GM23338 (cell line): ENCODE data around the gene SH3RF3. TPM values are rescaled to one million over a fixed set of nuclear protein-coding genes. Genes with fewer than 3 reads are reported as not detected.

Experiments used
- ATAC-seq: fragments of 200-7000 bp; cut with Tn5 transposase; 3 replicates; pipeline ENCODE4 v1.9.1; 2020
- DNase-seq: peaks from one replicate; pipeline ENCODE4 v3.0.0-alpha.2; 2015; ENCODE audit warnings: low spot score
- H2AFZ ChIP-seq: fragments of 200-600 bp; sonication (generic); 2 replicates; pipeline ENCODE4 v1.8.0; 2016; ENCODE audit warnings: antibody characterized with exemption, mild to moderate bottlenecking, moderate library complexity
- H3F3A ChIP-seq: fragments of 200-600 bp; sonication (generic); replicated peaks from 2 replicates; pipeline ENCODE4 v1.8.0; 2017; ENCODE audit warnings: antibody characterized with exemption, mixed run types, low read depth
- H3K27ac ChIP-seq: fragments of 200-600 bp; sonication (generic); 2 replicates; pipeline ENCODE4 v1.6.1; 2016; ENCODE audit warnings: low read depth
- H3K27me3 ChIP-seq: fragments of 200-600 bp; sonication (generic); 2 replicates; pipeline ENCODE4 v1.8.0; 2016; ENCODE audit warnings: mild to moderate bottlenecking, mixed run types, moderate library complexity; ENCODE audit not compliant: insufficient read depth
- H3K36me3 ChIP-seq: fragments of 200-600 bp; sonication (generic); 2 replicates; pipeline ENCODE4 v1.8.0; 2016; ENCODE audit warnings: mild to moderate bottlenecking; ENCODE audit not compliant: insufficient read depth
- H3K4me1 ChIP-seq: fragments of 200-600 bp; sonication (generic); 2 replicates; pipeline ENCODE4 v1.8.0; 2016; ENCODE audit warnings: mild to moderate bottlenecking, moderate library complexity; ENCODE audit not compliant: insufficient read depth
- H3K4me2 ChIP-seq: fragments of 200-600 bp; sonication (generic); 2 replicates; pipeline ENCODE4 v1.7.1; 2017; ENCODE audit warnings: mixed run types
- H3K4me3 ChIP-seq: fragments of 200-600 bp; sonication (generic); 2 replicates; pipeline ENCODE4 v1.6.1; 2016; ENCODE audit warnings: mixed run types
- H3K79me2 ChIP-seq: fragments of 200-600 bp; sonication (generic); replicated peaks from 2 replicates; pipeline ENCODE4 v1.8.0; 2017; ENCODE audit warnings: mild to moderate bottlenecking; ENCODE audit not compliant: insufficient read depth
- H3K9me2 ChIP-seq: fragments of 200-600 bp; sonication (generic); 2 replicates; pipeline ENCODE4 v1.8.0; 2017; ENCODE audit not compliant: insufficient read depth
- H4K20me1 ChIP-seq: fragments of 200-600 bp; sonication (generic); replicated peaks from 2 replicates; pipeline ENCODE4 v1.8.0; 2017; ENCODE audit warnings: mild to moderate bottlenecking; ENCODE audit not compliant: insufficient read depth
- H3K27ac Mint-ChIP-seq: 2 replicates; pipeline ENCODE4 v1.8.0; 2020; ENCODE audit warnings: inconsistent platforms, mild to moderate bottlenecking, moderate library complexity, mixed read lengths
- H3K27me3 Mint-ChIP-seq: 3 replicates; pipeline ENCODE4 v1.8.0; 2022; ENCODE audit warnings: low read depth, mild to moderate bottlenecking, moderate library complexity, mixed read lengths, inconsistent platforms; ENCODE audit not compliant: insufficient read depth, poor library complexity
- H3K36me3 Mint-ChIP-seq: 3 replicates; pipeline ENCODE4 v1.8.0; 2021; ENCODE audit warnings: low read depth, mild to moderate bottlenecking, inconsistent platforms, moderate library complexity, mixed read lengths
- H3K4me1 Mint-ChIP-seq: 3 replicates; pipeline ENCODE4 v1.8.0; 2020; ENCODE audit warnings: mild to moderate bottlenecking, inconsistent platforms, mixed read lengths
- H3K4me3 Mint-ChIP-seq: 3 replicates; pipeline ENCODE4 v1.8.0; 2021; ENCODE audit warnings: moderate library complexity, mild to moderate bottlenecking, inconsistent platforms, mixed read lengths
- H3K9me3 Mint-ChIP-seq: 3 replicates; pipeline ENCODE4 v1.8.0; 2020; ENCODE audit warnings: moderate library complexity, mild to moderate bottlenecking, inconsistent platforms, mixed read lengths
- CREB1 ChIP-seq: fragments of 250-450 bp; sonication (Bioruptor Pico); IDR thresholded peaks from 2 replicates; pipeline ENCODE4 v1.5.0; 2020; ENCODE audit warnings: low read depth, mild to moderate bottlenecking, moderate library complexity
- EZH2 ChIP-seq: fragments of 200-600 bp; sonication (generic); IDR thresholded peaks from one replicate; pipeline ENCODE4 v1.8.0; 2017; ENCODE audit warnings: antibody characterized with exemption, mild to moderate bottlenecking, low read depth; ENCODE audit not compliant: unreplicated experiment
- EZH2phosphoT487 ChIP-seq: fragments of 200-600 bp; sonication (generic); IDR thresholded peaks from one replicate; pipeline ENCODE4 v1.8.1; 2018; ENCODE audit warnings: antibody characterized with exemption; ENCODE audit not compliant: unreplicated experiment
- JUNB ChIP-seq: IDR thresholded peaks from one replicate; pipeline ENCODE4 v1.6.1; 2016; ENCODE audit warnings: antibody characterized with exemption; ENCODE audit not compliant: unreplicated experiment
- NANOG ChIP-seq: IDR thresholded peaks from 2 replicates; pipeline ENCODE4 v1.6.1; 2016; ENCODE audit warnings: antibody characterized with exemption, borderline replicate concordance
- POLR2AphosphoS5 ChIP-seq: IDR thresholded peaks from 2 replicates; pipeline ENCODE4 v1.6.1; 2016; ENCODE audit warnings: antibody characterized with exemption, low read depth
- STAT1 ChIP-seq: IDR thresholded peaks from one replicate; pipeline ENCODE4 v1.6.1; 2016; ENCODE audit warnings: antibody characterized with exemption; ENCODE audit not compliant: unreplicated experiment
- ZNF114 ChIP-seq: fragments of 250-450 bp; sonication (Bioruptor Pico); IDR thresholded peaks from 2 replicates; pipeline ENCODE4 v1.5.0; 2020; ENCODE audit warnings: mild to moderate bottlenecking, moderate library complexity
- ZNF331 ChIP-seq: fragments of 250-450 bp; sonication (Bioruptor Pico); IDR thresholded peaks from 2 replicates; pipeline ENCODE4 v1.5.0; 2020; ENCODE audit warnings: low read depth, mild to moderate bottlenecking, moderate library complexity
- polyA plus RNA-seq: library from polyadenylated mRNA; unstranded; fragments of >200 nt; fragmentation: Nextera tagmentation; extraction: Ambion mirVana; gene quantifications from 2 replicates; pipeline ENCODE4 v1.2.1, GENCODE V29; 2016
- total RNA-seq: library from RNA; depleted of rRNA; stranded (reverse); fragments of >200 nt; shearing (Covaris generic); gene quantifications from 2 replicates; pipeline ENCODE4 v1.2.3, GENCODE V29; 2014
- TF ChIP-seq, protein P1 (sequence below): IDR thresholded peaks from one replicate; pipeline ENCODE4 v1.6.1; 2018; ENCODE audit warnings: antibody characterized with exemption; ENCODE audit not compliant: unreplicated experiment
- TF ChIP-seq, protein P2 (sequence below): IDR thresholded peaks from 2 replicates; pipeline ENCODE4 v1.6.1; 2016; ENCODE audit warnings: antibody characterized with exemption
- TF ChIP-seq, protein P3 (sequence below), 2 experiments: fragments of 200-600 bp in 1 of 2; sonication (generic) in 1 of 2; conservative IDR thresholded peaks; 2 replicates each; pipeline versions ENCODE4 v1.5.1 to v1.6.1; 2016 to 2017; ENCODE audit warnings: antibody characterized with exemption in 2 of 2, low read depth in 2 of 2, mild to moderate bottlenecking in 2 of 2, moderate library complexity in 1 of 2

Gene SH3RF3
- total and polyA plus RNA-seq, 2 experiments from 2014 or later: 0.11 to 0.63 TPM

DNA sequence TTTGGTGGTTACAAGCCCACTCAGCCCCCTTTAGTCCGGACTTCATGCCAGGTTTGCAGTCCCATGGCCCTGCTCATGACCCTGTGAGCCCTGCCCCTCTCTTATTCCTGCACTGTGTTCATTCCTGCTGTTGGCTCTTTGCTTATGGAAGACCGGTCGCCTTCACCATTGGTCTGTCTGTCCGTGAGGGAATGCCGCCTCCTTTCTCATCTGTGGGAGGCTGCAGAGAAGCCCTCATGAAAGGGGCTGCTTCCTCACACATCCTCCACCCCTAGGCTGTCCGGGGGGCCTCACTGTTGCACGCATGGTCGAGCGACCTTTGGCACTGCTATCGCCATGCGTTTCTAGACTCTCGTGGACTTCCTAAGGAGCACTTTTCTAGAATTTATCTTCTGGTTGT is 16.3 kb downstream of the SH3RF3 start (continued):
- TF ChIP-seq, protein P1, sequence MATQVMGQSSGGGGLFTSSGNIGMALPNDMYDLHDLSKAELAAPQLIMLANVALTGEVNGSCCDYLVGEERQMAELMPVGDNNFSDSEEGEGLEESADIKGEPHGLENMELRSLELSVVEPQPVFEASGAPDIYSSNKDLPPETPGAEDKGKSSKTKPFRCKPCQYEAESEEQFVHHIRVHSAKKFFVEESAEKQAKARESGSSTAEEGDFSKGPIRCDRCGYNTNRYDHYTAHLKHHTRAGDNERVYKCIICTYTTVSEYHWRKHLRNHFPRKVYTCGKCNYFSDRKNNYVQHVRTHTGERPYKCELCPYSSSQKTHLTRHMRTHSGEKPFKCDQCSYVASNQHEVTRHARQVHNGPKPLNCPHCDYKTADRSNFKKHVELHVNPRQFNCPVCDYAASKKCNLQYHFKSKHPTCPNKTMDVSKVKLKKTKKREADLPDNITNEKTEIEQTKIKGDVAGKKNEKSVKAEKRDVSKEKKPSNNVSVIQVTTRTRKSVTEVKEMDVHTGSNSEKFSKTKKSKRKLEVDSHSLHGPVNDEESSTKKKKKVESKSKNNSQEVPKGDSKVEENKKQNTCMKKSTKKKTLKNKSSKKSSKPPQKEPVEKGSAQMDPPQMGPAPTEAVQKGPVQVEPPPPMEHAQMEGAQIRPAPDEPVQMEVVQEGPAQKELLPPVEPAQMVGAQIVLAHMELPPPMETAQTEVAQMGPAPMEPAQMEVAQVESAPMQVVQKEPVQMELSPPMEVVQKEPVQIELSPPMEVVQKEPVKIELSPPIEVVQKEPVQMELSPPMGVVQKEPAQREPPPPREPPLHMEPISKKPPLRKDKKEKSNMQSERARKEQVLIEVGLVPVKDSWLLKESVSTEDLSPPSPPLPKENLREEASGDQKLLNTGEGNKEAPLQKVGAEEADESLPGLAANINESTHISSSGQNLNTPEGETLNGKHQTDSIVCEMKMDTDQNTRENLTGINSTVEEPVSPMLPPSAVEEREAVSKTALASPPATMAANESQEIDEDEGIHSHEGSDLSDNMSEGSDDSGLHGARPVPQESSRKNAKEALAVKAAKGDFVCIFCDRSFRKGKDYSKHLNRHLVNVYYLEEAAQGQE: no peak
- no peak for TF ChIP-seq ZNF114

DNA sequence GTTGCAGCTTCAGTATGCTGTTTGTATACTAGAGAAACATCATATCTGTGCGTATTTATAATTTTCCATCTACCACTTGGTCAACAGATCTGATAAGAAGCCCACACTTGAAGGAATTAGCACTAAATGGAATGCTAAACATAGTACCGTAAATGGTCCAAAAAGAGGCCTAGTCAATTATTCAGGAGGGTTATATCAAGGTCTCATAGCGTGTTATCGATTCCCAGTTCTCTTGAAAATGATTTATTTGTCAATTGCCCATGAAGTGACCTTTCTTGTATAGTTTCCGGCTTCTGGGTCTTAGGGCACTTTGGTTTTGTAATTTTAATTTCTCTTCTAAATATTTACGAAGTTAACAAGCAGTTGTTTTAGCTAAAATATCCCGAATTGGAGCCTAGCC is 18.4 kb downstream of the SH3RF3 start:
- Histone ChIP-seq H3F3A (no peaks in the 10 kb centered on the region), H3K27me3 (no peaks in the 10 kb centered on the region), H3K79me2 (no peaks in the 10 kb centered on the region), H4K20me1 (no peaks in the 10 kb centered on the region), H2AFZ (no peak overlapping the region), H3K36me3 (no peaks in the 10 kb centered on the region), H3K4me2 (no peak overlapping the region), H3K4me3 (no peak overlapping the region), H3K9me2 (no peaks in the 10 kb centered on the region), H3K4me1 (no peaks in the 10 kb centered on the region), H3K27ac (no peak overlapping the region)
- H3K27me3 Mint-ChIP-seq: peaks cover 1% of the 10 kb centered on the region
- no peaks in the 10 kb centered on the region for H3K9me3 Mint-ChIP-seq
- no peaks in the 10 kb centered on the region for H3K36me3 Mint-ChIP-seq
- no peak for ATAC-seq
- H3K27ac Mint-ChIP-seq: no peak overlapping the region
- TF ChIP-seq STAT1 (no peak), NANOG (no peak), EZH2 (no peak), EZH2phosphoT487 (no peak), JUNB (no peak), ZNF331 (CRISPR knock-in tag) (no peak), POLR2AphosphoS5 (no peak), ZNF114 (no peak), CREB1 (no peak)
- TF ChIP-seq, protein P1: no peak
- TF ChIP-seq, protein P2, sequence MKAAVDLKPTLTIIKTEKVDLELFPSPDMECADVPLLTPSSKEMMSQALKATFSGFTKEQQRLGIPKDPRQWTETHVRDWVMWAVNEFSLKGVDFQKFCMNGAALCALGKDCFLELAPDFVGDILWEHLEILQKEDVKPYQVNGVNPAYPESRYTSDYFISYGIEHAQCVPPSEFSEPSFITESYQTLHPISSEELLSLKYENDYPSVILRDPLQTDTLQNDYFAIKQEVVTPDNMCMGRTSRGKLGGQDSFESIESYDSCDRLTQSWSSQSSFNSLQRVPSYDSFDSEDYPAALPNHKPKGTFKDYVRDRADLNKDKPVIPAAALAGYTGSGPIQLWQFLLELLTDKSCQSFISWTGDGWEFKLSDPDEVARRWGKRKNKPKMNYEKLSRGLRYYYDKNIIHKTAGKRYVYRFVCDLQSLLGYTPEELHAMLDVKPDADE: no peak
- TF ChIP-seq, protein P3, sequence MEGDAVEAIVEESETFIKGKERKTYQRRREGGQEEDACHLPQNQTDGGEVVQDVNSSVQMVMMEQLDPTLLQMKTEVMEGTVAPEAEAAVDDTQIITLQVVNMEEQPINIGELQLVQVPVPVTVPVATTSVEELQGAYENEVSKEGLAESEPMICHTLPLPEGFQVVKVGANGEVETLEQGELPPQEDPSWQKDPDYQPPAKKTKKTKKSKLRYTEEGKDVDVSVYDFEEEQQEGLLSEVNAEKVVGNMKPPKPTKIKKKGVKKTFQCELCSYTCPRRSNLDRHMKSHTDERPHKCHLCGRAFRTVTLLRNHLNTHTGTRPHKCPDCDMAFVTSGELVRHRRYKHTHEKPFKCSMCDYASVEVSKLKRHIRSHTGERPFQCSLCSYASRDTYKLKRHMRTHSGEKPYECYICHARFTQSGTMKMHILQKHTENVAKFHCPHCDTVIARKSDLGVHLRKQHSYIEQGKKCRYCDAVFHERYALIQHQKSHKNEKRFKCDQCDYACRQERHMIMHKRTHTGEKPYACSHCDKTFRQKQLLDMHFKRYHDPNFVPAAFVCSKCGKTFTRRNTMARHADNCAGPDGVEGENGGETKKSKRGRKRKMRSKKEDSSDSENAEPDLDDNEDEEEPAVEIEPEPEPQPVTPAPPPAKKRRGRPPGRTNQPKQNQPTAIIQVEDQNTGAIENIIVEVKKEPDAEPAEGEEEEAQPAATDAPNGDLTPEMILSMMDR (conservative IDR thresholded peaks at IDR 0.05; ENCODE audit: low read depth in 2 of 2): no peak
- no peak overlapping the region for H3K4me3 Mint-ChIP-seq
- H3K4me1 Mint-ChIP-seq: no peaks in the 10 kb centered on the region
- no peak for DNase-seq
